Prostate gland (tissue), 2 donors: Measurements from ENCODE around the gene LDB2. TPM values are rescaled to one million over a fixed set of nuclear protein-coding genes. Genes with fewer than 3 reads are reported as not detected.

ENCODE experiments used
- DNase-seq: peaks from one replicate; pipeline ENCODE4 v3.0.0-alpha.2; 2019; ENCODE audit warnings: low spot score
- H3K27ac ChIP-seq, 2 donors: fragments of 200-600 bp; sonication (generic); 2 replicates each; pipeline ENCODE4 v1.5.1; 2017 to 2019
- H3K27me3 ChIP-seq: fragments of 200-600 bp; sonication (generic); replicated peaks from 2 replicates; pipeline ENCODE4 v1.5.1; 2019; ENCODE audit not compliant: insufficient read depth
- H3K36me3 ChIP-seq, 2 donors: fragments of 200-600 bp; sonication (generic); 1 replicate in 1 of 2; 2 replicates in 1 of 2; pipeline versions ENCODE4 v1.5.1 to v1.8.1; 2017 to 2019
- H3K4me1 ChIP-seq: fragments of 200-600 bp; sonication (generic); replicated peaks from 2 replicates; pipeline ENCODE4 v1.5.1; 2019
- H3K4me3 ChIP-seq, 2 donors: fragments of 200-600 bp; sonication (generic); 2 replicates each; pipeline ENCODE4 v1.5.1; 2017 to 2019
- H3K9me3 ChIP-seq: fragments of 200-600 bp; sonication (generic); 2 replicates; pipeline ENCODE4 v1.5.1; 2017
- CTCF ChIP-seq, 4 experiments: fragments of 200-600 bp in 2 of 4; fragments of 450-650 bp in 2 of 4; sonication (generic) in 2 of 4; IDR thresholded peaks; 1 replicate in 3 of 4; 2 replicates in 1 of 4; pipeline ENCODE4 v1.5.1; 2016 to 2019; ENCODE audit warnings: antibody characterized with exemption in 4 of 4, mild to moderate bottlenecking in 2 of 4, moderate library complexity in 2 of 4
- POLR2A ChIP-seq: fragments of 450-650 bp; IDR thresholded peaks from one replicate; pipeline ENCODE4 v1.6.1; 2016; ENCODE audit warnings: antibody characterized with exemption, mild to moderate bottlenecking
- POLR2AphosphoS5 ChIP-seq: sonication (generic); formaldehyde crosslinking; IDR thresholded peaks from one replicate; pipeline ENCODE4 v1.6.1; 2017; ENCODE audit warnings: antibody characterized with exemption
- WGBS: methylation state at CpG from one replicate; pipeline ENCODE4 v1.1.5; 2018; 5-methylcytosine and 5-hydroxymethylcytosine counted together
- intact Hi-C: fragments of 100-400 bp; cut with DNase I; formaldehyde crosslinking; loops from one replicate; pipeline ENCODE4 v1.14.2; 2022
- total RNA-seq, 2 donors: library from RNA; depleted of rRNA; stranded (reverse); fragments of >200 nt; gene quantifications; one replicate each; pipeline ENCODE4 v1.1.0, GENCODE V29; 2016

LDB2 gene
- total RNA-seq, 2 donors from 2014 or later = 6.0 to 37.7 TPM

- Histone ChIP-seq H3K4me1 (no peaks in the 10 kb centered on the region), H3K4me3 (no peak overlapping the region), H3K27me3 (no peaks in the 10 kb centered on the region), H3K36me3 (no peaks in the 10 kb centered on the region), H3K27ac (no peak overlapping the region), H3K9me3 (no peaks in the 10 kb centered on the region)
- 83% methylated on average over 2 of the region's 2 CpGs for WGBS
- no peak for DNase-seq
- TF ChIP-seq POLR2A (no peak), CTCF (IDR thresholded peaks at IDR 0.05) (no peak), POLR2AphosphoS5 (no peak)
- intact Hi-C loops = loop anchor here (10.0 kb wide), 1 partner anchor 229 kb away; no protein-coding TSS in a partner anchor
Measured at GRCh38 chr4:16754104-16754503, 144.3 kb downstream of the LDB2 start.

- no peaks in the 10 kb centered on the region for H3K36me3 ChIP-seq
- no peaks in the 10 kb centered on the region for H3K27me3 ChIP-seq
- no peaks in the 10 kb centered on the region for H3K9me3 ChIP-seq
- TF ChIP-seq POLR2A (no peak), CTCF (IDR thresholded peaks at IDR 0.05) (no peak), POLR2AphosphoS5 (no peak)
- no peak for DNase-seq
- H3K4me3 ChIP-seq = no peak overlapping the region
- H3K27ac ChIP-seq = no peak overlapping the region
- intact Hi-C loops = loop anchor here (10.0 kb wide), 1 partner anchor 227 kb away; no protein-coding TSS in a partner anchor
- H3K4me1 ChIP-seq = no peaks in the 10 kb centered on the region
Measured at GRCh38 chr4:16752150-16752549, 146.3 kb downstream of the LDB2 start.

GRCh38 chr4:16750882-16751642 lies 147.4 kb downstream of the LDB2 start:
- 51% methylated on average over 8 of the region's 8 CpGs for WGBS
- Histone ChIP-seq H3K27ac (no peak overlapping the region), H3K36me3 (no peaks in the 10 kb centered on the region), H3K4me1 (no peaks in the 10 kb centered on the region), H3K9me3 (no peaks in the 10 kb centered on the region), H3K27me3 (no peaks in the 10 kb centered on the region), H3K4me3 (no peak overlapping the region)
- TF ChIP-seq POLR2AphosphoS5 = no peak
- TF ChIP-seq POLR2A = no peak
- TF ChIP-seq CTCF (IDR thresholded peaks at IDR 0.05) = no peak
- intact Hi-C loops = loop anchor here (10.0 kb wide), 1 partner anchor 226 kb away; no protein-coding TSS in a partner anchor
- DNase-seq = no peak

- Histone ChIP-seq H3K27me3 (no peaks in the 10 kb centered on the region), H3K27ac (no peak overlapping the region), H3K9me3 (no peaks in the 10 kb centered on the region), H3K4me1 (no peaks in the 10 kb centered on the region), H3K4me3 (no peak overlapping the region), H3K36me3 (no peaks in the 10 kb centered on the region)
- TF ChIP-seq POLR2AphosphoS5 = no peak
- TF ChIP-seq POLR2A = no peak
- no peak for TF ChIP-seq CTCF (IDR thresholded peaks at IDR 0.05)
- intact Hi-C loops = loop anchor here (10.0 kb wide), 1 partner anchor 225 kb away; no protein-coding TSS in a partner anchor
- WGBS = 97% methylated on average over 2 of the region's 2 CpGs
- DNase-seq = no peak
Measured at GRCh38 chr4:16750216-16750615, 148.2 kb downstream of the LDB2 start.

- H3K4me1 ChIP-seq = no peaks in the 10 kb centered on the region
- H3K27me3 ChIP-seq = no peaks in the 10 kb centered on the region
- intact Hi-C loops = no loop called here
- no peak overlapping the region for H3K4me3 ChIP-seq
- TF ChIP-seq POLR2AphosphoS5 (no peak), POLR2A (no peak), CTCF (IDR thresholded peaks at IDR 0.05) (no peak)
- DNase-seq = no peak
- H3K36me3 ChIP-seq = no peaks in the 10 kb centered on the region
- no peaks in the 10 kb centered on the region for H3K9me3 ChIP-seq
- WGBS = 88% methylated on average over 3 of the region's 3 CpGs
- H3K27ac ChIP-seq = no peak overlapping the region
Measured at GRCh38 chr4:16745887-16746286, 152.6 kb downstream of the LDB2 start.
